ENCODE results near the gene PROSER1. TPM values are rescaled to one million over a fixed set of nuclear protein-coding genes. Genes with fewer than 3 reads are reported as not detected.

PROSER1 gene
- total RNA-seq, 1 experiment from 2014 or later, result 33.5 TPM

DNA sequence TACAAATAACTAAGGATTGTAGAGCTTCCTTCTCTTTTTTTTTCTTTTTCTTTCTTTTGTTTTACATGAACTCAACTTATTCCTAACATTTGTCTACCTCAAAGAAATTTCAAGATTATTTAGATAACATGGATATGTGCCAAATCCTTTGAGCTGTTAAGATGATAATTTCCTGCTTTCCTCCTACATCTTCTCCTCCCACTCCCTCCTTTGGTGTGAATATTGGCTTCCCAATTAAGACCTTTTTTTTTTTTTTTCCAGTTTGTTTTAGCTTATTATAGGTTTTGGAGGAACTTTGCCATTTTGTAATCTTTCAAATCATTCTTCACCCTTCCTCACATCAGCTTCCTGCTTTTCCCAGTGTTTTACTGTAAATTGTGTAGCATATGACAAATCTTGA, 10.9 kb upstream of the PROSER1 start:
- intact Hi-C loops (cut with micrococcal nuclease), result no loop called here
- no peaks in the 10 kb centered on the region for H3K36me3 ChIP-seq (ENCODE audit: control insufficient read depth in 1 of 2, insufficient read depth in 2 of 2, low read length in 2 of 2)

More for the DNA sequence above, 10.9 kb upstream of the PROSER1 start:
- no peak overlapping the region for H3K4me3 ChIP-seq (replicated peaks in 1 of 2; ENCODE audit: low read depth in 1 of 2, low read length in 2 of 2)
- ATAC-seq, result no peak
- no peaks in the 10 kb centered on the region for H3K79me2 ChIP-seq (ENCODE audit: insufficient read depth, low read length)
- ChIA-PET RAD21 (ENCODE audit: low non-redundant PET in 1 of 2, low total read pairs in 2 of 2, uncharacterized antibody in 2 of 2, unreplicated experiment in 2 of 2) (no interaction called here), POLR2A (no interaction called here), CTCF (interaction anchor here (0.8 to 1.3 kb wide), 2 partner anchors 552 to 564 kb away, joined by 3 to 5 read pairs; no protein-coding TSS in a partner anchor)
- no peaks in the 10 kb centered on the region for H3K9me3 ChIP-seq (ENCODE audit: control insufficient read depth in 1 of 2, insufficient read depth in 1 of 2, low read depth in 1 of 2, low read length in 2 of 2)
- no peaks in the 10 kb centered on the region for H3K9me2 ChIP-seq (ENCODE audit: insufficient read depth)
- H3K4me1 ChIP-seq (ENCODE audit: control insufficient read depth in 1 of 2, insufficient read depth in 2 of 2, low read length in 2 of 2), result no peaks in the 10 kb centered on the region
- no peak overlapping the region for H3K9ac ChIP-seq (ENCODE audit: low read length)
- TF ChIP-seq SIN3A (IDR thresholded peaks at IDR 0.05; ENCODE audit: low read depth) (no peak), EZH2phosphoT487 (IDR thresholded peaks at IDR 0.05; ENCODE audit: borderline replicate concordance) (no peak), CBX3 (IDR thresholded peaks at IDR 0.05; ENCODE audit: low read depth) (no peak), SP1 (IDR thresholded peaks at IDR 0.05; ENCODE audit: low read depth) (no peak), RAD21 (IDR thresholded peaks at IDR 0.05; ENCODE audit: low read depth) (no peak), EZH2 (IDR thresholded peaks at IDR 0.05) (no peak), SRF (IDR thresholded peaks at IDR 0.05; ENCODE audit: low read depth) (no peak), TCF7L2 (IDR thresholded peaks at IDR 0.05; ENCODE audit: borderline replicate concordance, extremely low read depth, insufficient read depth, insufficient read length) (no peak), CEBPB (IDR thresholded peaks at IDR 0.05; ENCODE audit: low read depth) (no peak), ELF1 (IDR thresholded peaks at IDR 0.05; ENCODE audit: borderline replicate concordance, low read depth) (no peak)
- TF ChIP-seq, protein P1, sequence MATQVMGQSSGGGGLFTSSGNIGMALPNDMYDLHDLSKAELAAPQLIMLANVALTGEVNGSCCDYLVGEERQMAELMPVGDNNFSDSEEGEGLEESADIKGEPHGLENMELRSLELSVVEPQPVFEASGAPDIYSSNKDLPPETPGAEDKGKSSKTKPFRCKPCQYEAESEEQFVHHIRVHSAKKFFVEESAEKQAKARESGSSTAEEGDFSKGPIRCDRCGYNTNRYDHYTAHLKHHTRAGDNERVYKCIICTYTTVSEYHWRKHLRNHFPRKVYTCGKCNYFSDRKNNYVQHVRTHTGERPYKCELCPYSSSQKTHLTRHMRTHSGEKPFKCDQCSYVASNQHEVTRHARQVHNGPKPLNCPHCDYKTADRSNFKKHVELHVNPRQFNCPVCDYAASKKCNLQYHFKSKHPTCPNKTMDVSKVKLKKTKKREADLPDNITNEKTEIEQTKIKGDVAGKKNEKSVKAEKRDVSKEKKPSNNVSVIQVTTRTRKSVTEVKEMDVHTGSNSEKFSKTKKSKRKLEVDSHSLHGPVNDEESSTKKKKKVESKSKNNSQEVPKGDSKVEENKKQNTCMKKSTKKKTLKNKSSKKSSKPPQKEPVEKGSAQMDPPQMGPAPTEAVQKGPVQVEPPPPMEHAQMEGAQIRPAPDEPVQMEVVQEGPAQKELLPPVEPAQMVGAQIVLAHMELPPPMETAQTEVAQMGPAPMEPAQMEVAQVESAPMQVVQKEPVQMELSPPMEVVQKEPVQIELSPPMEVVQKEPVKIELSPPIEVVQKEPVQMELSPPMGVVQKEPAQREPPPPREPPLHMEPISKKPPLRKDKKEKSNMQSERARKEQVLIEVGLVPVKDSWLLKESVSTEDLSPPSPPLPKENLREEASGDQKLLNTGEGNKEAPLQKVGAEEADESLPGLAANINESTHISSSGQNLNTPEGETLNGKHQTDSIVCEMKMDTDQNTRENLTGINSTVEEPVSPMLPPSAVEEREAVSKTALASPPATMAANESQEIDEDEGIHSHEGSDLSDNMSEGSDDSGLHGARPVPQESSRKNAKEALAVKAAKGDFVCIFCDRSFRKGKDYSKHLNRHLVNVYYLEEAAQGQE (IDR thresholded peaks at IDR 0.05; ENCODE audit: low read depth), result no peak
- TF ChIP-seq, protein P2, sequence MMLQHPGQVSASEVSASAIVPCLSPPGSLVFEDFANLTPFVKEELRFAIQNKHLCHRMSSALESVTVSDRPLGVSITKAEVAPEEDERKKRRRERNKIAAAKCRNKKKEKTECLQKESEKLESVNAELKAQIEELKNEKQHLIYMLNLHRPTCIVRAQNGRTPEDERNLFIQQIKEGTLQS (IDR thresholded peaks at IDR 0.05), result no peak
- TF ChIP-seq, protein P3, sequence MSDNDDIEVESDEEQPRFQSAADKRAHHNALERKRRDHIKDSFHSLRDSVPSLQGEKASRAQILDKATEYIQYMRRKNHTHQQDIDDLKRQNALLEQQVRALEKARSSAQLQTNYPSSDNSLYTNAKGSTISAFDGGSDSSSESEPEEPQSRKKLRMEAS (IDR thresholded peaks at IDR 0.05), result no peak
- TF ChIP-seq, protein P4, sequence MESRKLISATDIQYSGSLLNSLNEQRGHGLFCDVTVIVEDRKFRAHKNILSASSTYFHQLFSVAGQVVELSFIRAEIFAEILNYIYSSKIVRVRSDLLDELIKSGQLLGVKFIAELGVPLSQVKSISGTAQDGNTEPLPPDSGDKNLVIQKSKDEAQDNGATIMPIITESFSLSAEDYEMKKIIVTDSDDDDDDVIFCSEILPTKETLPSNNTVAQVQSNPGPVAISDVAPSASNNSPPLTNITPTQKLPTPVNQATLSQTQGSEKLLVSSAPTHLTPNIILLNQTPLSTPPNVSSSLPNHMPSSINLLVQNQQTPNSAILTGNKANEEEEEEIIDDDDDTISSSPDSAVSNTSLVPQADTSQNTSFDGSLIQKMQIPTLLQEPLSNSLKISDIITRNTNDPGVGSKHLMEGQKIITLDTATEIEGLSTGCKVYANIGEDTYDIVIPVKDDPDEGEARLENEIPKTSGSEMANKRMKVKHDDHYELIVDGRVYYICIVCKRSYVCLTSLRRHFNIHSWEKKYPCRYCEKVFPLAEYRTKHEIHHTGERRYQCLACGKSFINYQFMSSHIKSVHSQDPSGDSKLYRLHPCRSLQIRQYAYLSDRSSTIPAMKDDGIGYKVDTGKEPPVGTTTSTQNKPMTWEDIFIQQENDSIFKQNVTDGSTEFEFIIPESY (IDR thresholded peaks at IDR 0.05; ENCODE audit: extremely low read depth, insufficient replicate concordance, low read length), result no peak
- H3K27ac ChIP-seq (ENCODE audit: low read depth, low read length), result no peak overlapping the region
- no peaks in the 10 kb centered on the region for H3K27me3 ChIP-seq (ENCODE audit: insufficient read depth, low read length)
- no peak for DNase-seq (ENCODE audit: low read depth, low spot score)
- no peak overlapping the region for H3K4me2 ChIP-seq (ENCODE audit: low read length)
- no peaks in the 10 kb centered on the region for H4K20me1 ChIP-seq (ENCODE audit: insufficient read depth)
- BruUV-seq (replicated peaks), result no TSS peak
- H2AFZ ChIP-seq (ENCODE audit: low read depth, low read length, poor library complexity, severe bottlenecking), result no peak overlapping the region
